HK-2 (cell line): Measurements from ENCODE around the gene CABLES2.

Experiments
- DNase-seq: peaks from one replicate; pipeline ENCODE4 v3.0.0-alpha.2; 2018; ENCODE audit not compliant: unreplicated experiment

The CABLES2 gene

DNA sequence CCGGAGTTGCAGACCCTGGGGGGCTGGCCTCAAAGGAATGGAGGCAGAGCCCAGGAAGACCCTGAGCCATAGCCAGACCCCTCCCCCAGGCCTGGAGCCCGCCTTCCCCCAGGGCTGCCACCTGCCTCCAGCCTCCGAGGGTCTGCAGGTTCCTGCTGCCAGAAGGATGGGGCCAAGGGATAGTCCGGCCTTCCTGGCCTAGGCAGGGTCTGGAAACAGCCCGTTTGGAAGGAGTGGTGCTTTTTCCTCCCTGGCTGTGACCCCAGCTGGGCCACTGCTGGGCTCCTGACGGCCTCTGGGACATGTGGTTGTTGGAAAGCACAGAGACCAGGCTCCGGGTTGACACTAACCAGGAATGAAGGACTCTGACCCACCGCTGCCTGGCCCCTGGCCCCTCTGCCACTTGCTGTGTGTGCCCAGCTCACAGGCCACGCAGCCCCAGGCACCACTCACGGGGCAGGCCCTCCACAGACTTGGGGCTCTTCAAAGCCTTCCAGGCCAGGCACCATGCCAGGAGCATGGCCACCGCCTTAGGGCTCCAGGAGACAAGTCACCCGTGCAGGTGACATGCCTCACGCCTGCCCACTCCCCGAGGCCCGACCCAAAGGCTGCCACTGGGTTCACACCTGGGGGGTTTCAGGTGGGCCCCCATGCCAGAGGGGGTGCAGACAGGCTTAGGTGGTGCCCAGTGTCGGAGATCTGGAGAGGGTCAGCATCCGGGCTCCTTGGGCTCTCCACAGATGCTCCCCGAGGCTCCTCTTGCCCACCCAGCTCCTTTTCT is 36.1 kb downstream of the CABLES2 start:
- DNase-seq, result no peak

GRCh38 chr20:62370115-62370806 is 36.8 kb downstream of the CABLES2 start:
- peak; percentile 89 for DNase-seq

DNA sequence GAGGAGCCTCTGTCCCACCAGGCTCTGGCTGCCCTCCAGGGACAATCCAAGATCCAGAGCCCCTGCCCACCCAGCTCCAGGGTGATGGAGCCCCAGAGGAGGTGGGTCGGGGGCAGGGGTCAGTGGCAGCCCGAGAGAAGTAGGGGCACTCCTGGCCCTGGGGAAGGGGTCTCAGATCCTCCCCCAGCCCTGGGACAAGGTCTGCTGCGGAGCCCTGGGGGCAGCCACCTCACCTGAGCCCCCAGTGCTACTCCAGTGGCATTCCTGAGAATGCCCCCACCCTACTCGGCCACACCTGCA is 37.3 kb downstream of the CABLES2 start:
- DNase-seq, result no peak

DNA sequence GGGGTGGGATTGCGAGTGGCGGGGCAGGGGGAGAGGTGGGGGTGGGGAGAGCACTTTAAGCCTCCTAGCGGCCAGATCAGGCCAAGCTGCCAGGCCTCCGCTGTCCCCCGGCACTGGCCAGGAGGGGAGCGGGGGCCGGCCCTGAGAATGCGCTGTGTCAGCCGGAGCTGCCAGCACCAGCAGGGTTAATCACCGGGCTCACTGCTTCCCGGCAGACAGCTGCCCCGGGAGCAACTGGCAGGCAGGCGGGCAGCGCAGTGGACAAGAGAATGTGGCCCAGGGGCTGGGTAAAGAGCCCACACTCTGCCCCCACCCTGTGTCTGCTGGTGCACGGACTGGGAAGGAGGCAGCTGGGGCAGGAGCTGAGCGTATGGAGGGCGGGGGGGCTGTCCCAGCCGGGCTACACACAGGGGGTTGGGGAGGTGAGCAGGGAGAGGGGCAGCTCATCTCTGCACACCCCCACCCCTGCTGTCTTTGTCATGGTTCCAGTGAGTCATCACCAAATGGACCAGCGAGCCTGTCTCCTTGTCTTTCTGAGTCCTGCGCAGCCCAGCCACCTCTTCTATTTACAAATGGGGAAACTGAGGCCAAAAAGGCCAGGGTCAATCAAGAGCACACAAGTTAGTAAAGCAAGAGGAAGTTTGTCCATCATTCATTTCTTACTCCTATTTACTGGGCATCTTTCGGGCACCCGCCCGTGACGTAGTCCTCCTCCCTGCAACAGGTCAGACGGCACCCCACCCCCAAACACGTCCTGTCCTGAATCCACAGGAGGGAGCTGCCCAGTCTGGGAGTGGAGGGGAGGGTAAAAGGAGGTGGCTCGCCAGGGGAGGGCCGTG is 37.9 kb downstream of the CABLES2 start:
- DNase-seq, result peak; percentile 85

DNA sequence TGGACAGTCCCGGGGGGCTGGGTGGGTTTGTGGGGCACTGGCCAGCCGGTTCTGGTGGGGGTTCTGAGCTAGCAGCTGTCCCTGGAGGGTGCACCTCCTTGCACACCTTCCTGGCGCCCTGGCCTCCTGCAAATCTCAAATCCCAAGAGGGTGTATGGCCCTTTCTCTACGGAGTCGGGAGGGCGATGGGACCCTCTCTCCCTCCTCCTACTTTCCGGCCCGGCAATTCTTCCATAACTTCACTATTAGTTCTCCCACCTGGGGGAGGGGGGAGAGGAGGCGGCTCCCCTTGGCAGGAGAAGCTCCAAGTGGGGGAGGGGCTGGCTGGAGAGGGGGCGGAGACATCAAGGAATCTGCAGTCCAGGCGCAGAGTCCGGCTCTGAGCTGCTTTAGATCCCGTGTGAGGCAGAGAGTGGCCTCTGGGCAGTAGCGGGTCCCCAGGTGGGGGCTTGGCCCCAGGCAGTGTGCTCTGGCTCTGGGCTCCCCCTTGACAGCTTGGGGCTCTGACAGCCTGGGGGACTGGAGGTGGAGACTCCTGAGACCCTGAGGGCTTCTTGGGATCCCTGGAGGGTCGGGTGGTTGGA is 38.6 kb downstream of the CABLES2 start:
- DNase-seq, result no peak

DNA sequence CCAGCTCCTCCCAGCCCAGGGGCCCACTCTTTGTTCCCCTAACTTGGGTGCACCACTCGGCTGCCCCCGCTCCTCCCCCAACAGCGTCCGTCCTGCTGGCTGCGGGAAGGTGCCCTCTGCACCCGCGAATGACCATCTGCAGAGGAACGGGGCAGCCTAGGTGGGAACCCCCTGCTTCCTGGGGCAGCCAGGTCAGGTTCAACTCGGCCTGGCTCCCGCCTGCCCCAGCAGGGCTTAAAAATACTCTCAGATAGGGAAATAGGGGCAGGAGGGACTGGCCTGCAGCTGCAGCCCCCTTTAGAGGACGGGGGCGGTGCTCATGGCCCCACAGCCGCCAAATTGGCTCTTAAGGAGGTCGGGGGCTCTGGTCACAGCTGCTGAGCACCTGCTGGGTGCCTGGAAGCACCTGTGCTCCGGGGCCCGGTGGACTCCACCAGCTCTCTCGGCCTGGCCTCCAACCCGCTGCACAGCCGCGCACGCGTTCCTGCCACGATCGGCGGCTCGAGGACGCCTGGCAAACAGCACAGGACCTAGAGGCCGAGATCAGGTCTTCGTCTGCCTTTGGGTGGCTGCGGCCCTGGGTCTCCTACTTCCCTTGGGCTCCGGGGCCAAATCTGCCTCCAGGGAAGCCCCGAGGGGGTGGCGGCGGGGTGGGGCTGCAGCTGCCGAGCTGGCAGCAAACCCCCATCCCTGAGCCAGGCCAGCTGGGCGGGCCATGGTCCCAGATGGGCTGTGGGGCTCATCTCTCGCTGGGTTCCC is 39.3 kb downstream of the CABLES2 start:
- DNase-seq, result peak; percentile 63

DNA sequence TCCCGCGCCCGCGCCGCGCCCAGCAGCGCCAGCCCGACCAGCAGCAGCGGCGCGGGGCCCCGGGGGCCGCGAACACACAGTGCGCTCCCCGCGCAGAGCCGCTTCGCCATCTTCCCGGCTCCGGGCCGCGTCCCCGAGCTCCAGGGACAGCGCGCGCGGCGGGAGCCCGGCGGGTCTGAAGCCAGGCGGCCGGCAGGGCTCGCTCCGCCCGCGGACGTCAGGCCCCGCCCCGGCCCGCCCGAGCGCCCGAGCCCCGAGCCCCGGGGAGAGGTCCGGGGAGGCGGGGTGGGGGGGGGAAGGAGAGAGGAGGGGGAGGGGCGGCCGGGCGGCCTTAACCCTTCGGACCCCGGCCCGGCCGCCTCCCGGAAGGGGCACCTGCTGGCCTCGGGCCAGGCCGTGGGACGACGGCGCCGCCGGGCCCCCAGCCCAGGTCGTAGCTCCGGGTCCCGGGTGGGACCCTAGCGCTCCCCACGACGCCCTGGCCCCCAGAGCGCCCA is 39.9 kb downstream of the CABLES2 start, which contains the start of gene LAMA5:
TSS of gene LAMA5 (minus strand) at position 177 of the 497 bp plus-strand sequence. CDS start at position 110, 67 bp downstream.
- no peak for DNase-seq

- DNase-seq, result peak; percentile 45
Measured at GRCh38 chr20:62366370-62367135, 40.5 kb downstream of the CABLES2 start.

- DNase-seq, result peak; percentile 74
Measured at GRCh38 chr20:62365814-62366369, 41.2 kb downstream of the CABLES2 start.

- DNase-seq, result no peak
Measured at GRCh38 chr20:62364911-62365736, 42.0 kb downstream of the CABLES2 start.

- no peak for DNase-seq
Measured at GRCh38 chr20:62363920-62364851, 42.9 kb downstream of the CABLES2 start.

DNA sequence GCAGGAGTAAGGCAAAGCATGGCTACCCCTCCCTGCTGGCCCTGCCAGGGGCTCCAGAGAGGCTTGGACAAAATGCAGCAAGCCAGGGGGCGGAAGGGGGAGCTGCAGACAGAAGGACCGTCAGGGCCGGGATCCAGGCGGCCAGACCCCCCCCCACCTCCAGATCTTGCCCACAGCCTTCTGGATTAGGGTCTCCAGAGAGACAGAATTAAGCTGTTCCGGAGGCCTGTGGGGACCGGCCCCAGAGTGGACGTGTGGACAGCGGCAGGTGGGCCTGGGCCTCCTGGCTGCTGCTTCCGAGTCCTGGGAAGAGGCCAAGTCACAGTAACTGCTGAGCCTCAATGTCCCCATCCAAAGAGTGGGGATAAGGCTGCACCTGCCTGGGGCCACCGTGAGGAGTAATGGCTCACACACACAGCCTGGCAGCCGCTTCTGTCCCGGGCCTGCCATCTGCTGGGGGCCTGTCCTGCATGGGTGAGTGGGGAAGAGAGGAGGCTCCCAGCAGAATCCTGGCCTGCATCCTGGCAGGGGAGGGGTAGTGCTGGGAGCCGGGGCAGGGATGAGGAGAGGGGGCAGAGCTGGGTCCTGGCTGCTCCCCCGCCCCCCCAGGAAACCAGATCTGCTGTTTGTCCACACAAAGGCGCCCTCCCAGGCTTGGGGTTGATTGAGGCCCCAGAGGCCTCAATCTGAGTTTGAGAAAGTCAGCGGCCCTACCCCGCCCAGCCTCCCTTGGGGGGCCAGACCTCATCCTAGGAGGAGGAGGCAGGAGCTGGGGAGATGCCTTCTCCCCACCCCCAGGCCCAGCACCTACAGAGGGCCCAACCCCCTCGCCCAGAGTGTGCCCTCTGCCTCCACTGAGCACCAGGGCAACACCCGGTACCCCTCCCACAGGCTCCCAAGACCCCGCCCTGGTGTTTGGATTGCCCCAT is 43.8 kb downstream of the CABLES2 start:
- peak; percentile 52 for DNase-seq

- no peak for DNase-seq
Measured at GRCh38 chr20:62362590-62362940, 44.5 kb downstream of the CABLES2 start.

DNA sequence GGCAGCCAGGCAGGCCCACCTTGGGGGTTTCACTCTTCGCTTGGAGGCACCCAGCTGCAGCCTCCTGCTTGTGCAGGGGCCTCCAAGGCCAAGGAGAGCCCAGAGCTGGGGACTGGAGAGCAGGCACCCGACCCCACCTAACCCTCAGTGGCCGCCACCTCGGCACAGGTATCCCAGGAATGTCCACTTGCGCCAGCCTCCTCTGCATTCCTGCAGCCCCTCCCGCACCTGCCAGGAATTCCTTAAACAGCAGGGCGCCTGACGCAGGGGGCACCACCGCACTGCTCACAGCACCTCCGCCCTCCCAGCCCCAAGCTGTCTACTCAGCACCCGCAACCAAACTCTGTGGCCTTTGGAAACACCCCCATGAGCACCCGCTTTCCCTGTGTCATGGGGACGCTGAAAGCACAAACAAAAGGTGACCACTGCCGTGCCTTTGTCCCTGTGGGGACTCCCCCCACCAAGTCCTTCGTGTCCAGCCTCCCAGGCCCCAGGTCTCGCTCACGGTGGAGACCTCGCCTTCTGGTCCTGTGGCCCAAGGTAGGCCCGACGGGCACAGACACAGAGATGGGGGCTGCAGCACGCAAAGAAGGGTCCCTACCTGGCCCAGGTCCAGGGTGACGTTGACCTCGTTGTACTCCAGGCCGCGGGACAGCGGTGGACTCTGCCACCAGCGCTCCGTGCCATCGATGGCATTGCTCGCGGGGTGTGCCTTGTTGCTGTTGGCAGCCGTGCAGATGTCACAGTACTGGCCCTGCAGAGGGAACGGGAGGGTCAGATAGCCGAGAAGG is 45.1 kb downstream of the CABLES2 start:
- DNase-seq, result no peak

DNA sequence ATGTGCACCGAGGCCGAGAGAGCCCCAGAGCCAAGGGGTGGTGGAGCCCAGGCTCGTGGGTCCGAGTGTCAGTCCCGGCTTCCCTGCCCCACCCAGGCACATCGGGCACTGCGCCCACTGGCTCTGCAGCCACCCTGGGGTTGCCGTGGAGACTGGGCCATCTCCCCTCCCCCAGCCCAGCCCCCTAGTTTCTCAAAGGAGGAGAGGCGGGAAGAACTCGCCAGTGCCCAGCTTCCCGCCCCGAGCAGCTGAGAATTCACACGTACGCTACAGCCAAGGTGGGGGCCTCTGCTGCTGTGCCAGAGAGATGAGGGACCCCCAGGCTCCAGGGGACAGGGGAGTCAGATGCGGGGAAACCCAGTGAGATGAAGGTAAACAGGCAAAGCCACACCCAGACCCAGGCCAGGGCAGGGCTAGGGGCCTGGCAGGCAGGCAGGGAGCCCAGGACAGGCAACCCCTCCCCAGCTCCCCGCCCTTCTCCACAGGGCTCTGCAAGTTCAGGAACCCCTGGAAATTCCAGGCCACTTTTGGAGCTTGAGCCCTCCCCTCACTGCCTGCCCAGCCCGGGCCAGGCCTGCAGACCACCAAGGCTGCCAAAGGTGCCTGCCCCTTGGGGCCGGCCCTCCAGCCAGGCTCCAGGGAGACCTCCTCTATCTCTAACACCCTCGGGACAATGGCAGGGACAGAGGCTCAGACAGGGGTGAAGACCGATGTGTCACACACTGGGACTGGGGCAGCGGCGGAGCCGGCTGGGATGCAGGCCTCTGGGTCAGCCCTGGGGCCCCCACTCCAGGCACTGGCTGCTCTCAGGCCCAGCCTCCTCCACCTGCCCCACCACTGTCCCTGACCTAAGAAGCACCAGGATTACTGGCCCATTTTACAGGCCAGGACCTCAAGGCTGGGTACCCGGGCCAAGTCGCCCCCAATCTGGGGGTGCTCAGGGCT is 46.0 kb downstream of the CABLES2 start:
- no peak for DNase-seq
